ENCODE data around the gene PHLDA1.

GRCh38 chr12:76008428-76008827 is 23.1 kb downstream of the PHLDA1 start:
- TF ChIP-seq, protein P1, sequence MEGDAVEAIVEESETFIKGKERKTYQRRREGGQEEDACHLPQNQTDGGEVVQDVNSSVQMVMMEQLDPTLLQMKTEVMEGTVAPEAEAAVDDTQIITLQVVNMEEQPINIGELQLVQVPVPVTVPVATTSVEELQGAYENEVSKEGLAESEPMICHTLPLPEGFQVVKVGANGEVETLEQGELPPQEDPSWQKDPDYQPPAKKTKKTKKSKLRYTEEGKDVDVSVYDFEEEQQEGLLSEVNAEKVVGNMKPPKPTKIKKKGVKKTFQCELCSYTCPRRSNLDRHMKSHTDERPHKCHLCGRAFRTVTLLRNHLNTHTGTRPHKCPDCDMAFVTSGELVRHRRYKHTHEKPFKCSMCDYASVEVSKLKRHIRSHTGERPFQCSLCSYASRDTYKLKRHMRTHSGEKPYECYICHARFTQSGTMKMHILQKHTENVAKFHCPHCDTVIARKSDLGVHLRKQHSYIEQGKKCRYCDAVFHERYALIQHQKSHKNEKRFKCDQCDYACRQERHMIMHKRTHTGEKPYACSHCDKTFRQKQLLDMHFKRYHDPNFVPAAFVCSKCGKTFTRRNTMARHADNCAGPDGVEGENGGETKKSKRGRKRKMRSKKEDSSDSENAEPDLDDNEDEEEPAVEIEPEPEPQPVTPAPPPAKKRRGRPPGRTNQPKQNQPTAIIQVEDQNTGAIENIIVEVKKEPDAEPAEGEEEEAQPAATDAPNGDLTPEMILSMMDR (IDR thresholded peaks at IDR 0.05) = no peak
- no peak for TF ChIP-seq POLR2A (IDR thresholded peaks at IDR 0.05)

Data from thyroid gland (tissue), 4 donors.